Islet precursor cell (in vitro differentiated cells): ENCODE measurements around the gene COQ4.

Experiments used
- DNase-seq: peaks from one replicate; pipeline ENCODE4 v3.0.0-alpha.2; 2018

The COQ4 gene

DNA sequence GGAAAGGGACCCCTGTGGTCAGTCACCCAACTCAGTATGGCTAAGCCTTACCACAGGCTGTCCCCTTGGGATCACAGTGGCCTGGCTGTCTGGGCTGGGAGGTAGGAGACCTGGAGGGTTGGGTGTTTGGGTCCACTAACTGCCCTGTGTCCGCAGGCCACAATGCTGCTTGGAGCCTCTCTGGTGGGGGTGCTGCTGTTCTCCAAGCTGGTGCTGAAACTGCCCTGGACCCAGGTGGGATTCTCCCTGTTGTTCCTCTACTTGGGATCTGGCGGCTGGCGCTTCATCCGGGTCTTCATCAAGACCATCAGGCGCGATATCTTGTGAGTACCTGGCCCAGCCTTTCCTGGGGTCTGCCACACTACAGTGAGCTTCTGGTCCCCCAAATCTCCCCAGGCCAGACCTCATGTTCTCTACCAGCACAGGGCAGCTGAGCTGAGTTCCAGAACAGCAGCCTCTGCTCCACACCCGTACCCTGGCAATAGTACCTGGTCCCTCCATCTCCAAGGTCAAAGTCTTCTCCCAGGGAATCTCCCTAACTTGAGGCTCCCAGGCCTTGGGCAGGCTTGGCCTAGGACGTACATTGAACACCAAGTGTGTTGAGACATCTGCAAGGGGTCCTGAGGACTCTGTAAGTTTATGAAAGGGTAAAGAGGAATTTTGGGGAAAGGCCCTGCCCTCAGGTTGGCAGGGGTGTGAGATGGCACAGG is 20.5 kb downstream of the COQ4 start:
- no peak for DNase-seq

- no peak for DNase-seq
These were observed 21.2 kb downstream of the COQ4 start for GRCh38 chr9:128343855-128344254.

DNA sequence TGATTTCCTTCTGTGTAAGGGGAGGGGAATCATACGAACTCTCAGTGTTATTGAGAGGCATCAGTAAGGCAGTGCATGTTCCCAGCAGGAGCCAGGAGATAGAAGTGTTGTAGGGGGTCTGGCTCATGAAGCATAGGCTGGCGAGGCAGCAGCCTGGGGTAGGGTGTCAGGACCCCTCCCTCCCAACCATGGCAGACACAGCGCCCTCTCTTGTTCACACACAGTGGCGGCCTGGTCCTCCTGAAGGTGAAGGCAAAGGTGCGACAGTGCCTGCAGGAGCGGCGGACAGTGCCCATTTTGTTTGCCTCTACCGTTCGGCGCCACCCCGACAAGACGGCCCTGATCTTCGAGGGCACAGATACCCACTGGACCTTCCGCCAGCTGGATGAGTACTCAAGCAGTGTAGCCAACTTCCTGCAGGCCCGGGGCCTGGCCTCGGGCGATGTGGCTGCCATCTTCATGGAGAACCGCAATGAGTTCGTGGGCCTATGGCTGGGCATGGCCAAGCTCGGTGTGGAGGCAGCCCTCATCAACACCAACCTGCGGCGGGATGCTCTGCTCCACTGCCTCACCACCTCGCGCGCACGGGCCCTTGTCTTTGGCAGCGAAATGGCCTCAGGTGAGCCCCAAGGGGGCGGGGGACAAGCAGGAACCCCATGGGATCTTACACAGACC is 22.4 kb downstream of the COQ4 start:
- no peak for DNase-seq

DNA sequence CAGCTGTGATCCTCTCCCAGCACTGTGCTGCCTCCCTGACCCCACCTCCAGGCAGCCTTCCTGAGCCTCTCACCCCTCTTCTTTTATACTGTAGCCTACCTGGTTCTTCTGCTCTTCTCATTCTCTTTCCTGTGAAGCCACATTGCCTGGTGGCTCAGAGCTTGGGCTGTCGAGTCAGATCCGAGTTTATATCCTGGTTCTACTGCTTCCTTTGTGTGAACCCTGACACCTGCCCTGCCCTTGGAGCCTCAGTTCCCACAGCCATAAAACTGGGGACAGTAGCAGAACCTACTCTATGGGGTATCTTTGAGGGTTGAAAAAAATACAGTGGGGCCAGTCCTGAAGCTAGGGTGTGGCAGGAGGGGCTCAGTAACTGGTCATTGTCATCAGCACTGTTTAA is 26.5 kb downstream of the COQ4 start:
- no peak for DNase-seq

- DNase-seq: no peak
These were observed 27.1 kb downstream of the COQ4 start for GRCh38 chr9:128349772-128350171.

GRCh38 chr9:128355451-128355850 is 32.8 kb downstream of the COQ4 start:
- DNase-seq: no peak

DNA sequence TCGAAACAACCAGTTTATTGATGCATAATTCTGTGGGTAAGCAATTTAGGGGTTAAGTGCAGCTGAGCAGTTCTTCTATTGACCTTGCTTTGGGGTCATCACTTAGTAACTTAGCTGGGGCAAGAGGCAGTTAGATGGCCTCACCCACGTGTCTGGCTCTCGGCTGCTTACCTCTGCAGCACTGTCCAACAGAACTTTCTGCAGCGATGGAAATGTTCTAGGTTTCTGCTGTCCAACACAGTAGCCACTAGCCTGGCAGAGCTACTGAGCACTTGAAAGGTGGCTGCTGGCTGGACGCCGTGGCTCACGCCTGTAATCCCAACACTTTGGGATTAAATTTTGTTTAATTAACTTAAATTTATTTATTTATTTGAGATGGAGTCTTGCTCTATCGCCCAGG is 35.5 kb downstream of the COQ4 start:
- DNase-seq: no peak

DNA sequence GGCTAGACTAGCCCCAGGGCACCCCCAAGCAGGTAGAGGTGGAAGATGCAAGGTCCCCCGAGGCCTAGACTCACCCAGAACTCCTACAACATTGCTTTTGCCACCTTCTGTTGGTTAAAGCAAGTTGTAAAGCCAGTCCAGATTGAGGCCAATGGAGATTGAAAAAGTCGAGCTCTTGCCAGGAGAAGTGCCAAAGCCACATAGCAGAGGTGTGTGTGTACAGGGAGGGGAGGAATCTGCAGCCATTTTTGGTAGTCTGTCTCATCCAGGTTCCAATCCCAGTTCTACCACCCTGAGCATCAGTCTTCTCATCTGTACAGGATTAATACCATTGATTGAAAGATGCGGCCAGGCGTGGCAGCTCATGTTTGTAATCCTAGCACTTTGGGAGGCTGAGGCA is 36.2 kb downstream of the COQ4 start:
- no peak for DNase-seq

DNA sequence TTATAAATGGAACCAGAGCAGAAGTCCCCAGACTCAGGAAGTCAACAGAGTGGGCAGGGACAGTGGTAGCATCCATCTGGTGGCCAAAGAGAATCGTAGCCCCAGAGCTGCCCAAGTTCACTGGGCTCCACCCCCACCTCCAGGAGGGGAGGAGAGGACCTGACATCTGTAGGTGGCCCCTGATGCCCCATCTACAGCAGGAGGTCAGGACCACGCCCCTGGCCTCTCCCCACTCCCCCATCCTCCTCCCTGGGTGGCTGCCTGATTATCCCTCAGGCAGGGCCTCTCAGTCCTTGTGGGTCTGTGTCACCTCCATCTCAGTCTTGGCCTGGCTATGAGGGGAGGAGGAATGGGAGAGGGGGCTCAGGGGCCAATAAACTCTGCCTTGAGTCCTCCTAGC is 38.2 kb downstream of the COQ4 start:
- no peak for DNase-seq

DNA sequence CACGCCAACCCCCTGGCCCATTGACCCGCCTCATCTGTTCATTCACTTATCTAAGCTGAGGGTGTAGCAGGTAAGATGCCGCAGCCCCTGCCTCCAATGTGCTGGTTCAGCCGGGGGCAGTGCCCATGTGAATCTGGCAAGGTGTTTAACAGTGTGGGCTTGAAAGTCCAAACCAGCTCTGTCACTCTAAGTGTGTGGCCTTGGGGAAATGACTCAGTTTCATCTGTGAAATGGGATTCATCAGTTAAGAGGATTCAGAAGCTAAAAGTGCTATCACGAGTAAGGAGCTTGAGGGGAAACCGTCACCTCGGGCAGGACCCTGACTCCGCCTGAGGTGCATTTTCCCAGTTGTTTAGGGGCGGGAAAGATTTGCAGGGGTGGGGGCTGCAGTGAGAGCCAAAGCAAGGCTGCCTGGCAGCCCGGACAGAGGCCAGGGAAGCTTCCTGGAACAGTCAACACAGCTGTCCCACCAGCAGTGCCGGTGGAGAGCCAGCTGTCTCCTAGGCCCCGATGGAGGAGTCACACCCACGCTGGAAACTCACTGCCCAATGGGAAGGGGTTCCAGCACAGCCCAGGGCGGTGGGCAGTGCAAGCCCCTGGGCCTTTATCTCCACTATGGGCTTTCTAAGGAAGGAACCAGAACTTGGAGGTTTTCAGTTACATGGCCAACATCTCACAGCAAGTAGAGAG is 38.8 kb downstream of the COQ4 start:
- no peak for DNase-seq

DNA sequence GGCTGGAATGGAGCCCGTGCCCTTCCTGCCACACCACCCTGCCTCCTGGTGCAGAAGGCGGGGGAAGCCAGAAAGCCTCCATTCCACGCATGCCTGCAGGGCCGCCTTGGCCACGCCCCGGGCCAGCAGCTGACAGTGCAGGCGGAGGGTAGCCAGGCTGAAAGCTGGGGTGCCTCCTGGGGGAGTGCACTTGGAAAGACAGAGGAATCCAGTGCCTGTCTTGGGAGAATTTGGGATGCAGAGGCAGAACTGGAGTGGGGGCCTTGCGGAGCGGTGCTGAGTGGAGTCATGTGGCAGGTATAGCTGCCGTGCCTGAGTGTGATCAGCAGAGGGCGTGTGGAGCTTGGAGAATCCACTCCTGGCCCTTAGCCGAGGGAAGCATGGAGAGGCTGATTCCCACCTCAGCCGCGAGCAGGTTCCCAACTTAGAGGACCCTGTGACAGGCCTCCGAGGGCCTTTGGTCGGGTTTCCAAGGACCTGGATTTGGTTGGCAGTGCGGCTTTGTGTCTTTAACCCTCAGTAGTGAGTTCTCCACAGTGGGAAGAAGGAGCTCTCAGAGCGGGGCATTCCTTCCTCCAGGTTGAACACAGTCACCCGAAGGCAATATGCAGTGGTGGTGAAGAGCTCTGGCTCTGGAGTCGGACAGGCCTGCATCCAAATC is 39.5 kb downstream of the COQ4 start:
- peak; percentile 92 for DNase-seq

DNA sequence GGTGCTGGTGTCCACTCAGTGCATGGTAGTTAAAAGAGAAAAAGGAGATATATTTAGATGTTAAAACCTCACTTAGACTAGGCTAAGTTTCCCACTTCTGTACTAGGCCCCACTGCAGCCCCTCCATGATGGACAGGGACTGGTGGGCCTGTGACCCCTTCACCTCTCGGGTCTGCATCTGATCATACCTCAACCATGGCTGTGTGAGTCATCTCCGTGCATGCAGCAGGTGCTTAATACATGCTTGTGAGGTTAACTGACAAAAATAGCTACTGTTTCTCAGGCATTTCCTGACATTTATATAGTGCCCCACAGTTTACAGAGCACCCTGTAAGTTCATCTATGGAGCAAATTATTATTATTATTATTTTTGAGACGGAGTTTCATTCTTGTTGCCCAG is 40.1 kb downstream of the COQ4 start:
- no peak for DNase-seq

DNA sequence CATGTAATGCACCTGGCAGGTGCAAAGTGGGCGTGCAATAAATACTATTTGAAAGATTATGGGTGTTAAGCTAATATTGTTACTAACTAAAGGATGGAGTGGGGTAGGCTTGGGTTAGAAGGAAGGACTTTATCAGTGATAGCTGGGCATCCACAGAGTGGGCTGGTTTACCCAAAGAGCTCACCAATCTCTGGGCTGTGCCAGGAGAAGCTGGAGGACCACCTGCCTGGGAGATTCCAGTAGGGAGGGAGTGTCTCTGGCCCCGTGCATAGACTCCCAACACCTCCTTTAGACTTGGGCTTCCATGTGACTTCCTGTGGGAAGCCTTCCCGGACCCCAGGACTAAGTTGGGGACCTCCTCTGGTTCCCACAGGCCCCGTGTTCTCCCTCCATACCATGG is 42.9 kb downstream of the COQ4 start:
- DNase-seq: no peak

GRCh38 chr9:128369024-128369706 is 46.5 kb downstream of the COQ4 start:
- DNase-seq: no peak

GRCh38 chr9:128370367-128370751 is 47.7 kb downstream of the COQ4 start:
- no peak for DNase-seq

DNA sequence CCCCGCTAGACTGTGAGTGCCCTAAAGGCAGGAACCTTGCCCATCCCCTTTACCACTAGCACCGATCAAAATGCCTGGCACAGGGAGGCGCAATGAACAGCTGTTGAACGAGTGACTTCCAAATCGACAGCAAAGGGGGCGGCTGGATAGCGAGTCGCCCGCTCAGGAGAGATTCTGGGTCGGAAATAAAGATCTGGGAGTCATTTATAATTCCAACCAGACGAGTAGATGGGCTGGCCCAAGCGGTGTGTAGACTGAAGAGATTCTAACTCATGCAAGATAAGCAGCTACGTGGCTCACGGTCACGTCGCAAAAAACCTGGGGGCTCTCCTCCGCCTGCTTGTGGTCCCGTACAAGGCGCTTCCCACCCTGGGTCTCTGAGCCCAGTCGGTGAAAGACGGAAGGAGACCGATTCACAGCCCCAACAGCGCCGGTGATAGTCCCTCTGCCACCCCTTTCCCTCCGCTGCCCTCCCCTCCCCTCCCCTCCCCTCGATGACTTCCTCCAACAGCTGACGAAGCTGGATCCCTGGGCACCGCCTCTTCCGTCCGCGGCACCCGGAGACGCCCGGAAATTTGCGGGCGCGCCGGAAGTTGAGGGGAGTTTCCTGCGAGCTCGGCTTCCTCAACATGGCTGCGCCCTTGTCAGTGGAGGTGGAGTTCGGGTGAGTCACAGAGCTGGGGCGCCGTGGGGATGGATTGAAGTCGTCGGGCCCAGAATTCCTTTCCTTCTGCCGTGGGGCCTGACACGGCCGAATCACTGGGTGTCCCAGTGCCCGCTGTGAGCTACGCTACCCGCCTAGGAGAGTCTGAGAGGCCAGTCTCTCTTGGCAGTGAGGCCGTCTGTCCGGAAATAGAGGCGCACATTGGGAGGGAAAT is 48.4 kb downstream of the COQ4 start, which contains the start of gene URM1:
Gene URM1, plus strand, starts transcription at position 623 of the 878 bp plus-strand sequence. Its CDS starts 7 bp downstream, at position 630.
- peak; percentile 99 for DNase-seq

GRCh38 chr9:128371630-128372117 is 49.0 kb downstream of the COQ4 start:
- no peak for DNase-seq

- no peak for DNase-seq
These were observed 49.6 kb downstream of the COQ4 start for GRCh38 chr9:128372188-128372641.

DNA sequence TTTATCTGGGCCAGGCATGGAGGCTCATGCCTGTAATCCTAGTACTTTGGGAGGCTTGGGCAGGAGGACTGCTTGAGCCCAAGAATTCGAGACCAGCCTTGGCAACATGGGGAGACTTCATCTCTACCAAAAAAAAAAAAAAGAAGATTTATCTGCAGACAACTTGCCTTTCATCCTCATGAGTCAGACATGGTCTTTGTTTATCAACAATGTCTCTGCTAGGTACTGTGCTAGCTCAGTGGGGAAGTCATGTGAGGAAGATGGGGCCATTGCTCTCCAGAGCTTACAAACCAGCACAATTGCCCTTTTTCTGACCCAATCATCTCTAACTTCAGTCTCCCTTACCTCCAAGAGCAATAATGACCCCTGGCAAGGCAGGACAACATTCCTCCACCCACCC is 50.1 kb downstream of the COQ4 start:
- no peak for DNase-seq

DNA sequence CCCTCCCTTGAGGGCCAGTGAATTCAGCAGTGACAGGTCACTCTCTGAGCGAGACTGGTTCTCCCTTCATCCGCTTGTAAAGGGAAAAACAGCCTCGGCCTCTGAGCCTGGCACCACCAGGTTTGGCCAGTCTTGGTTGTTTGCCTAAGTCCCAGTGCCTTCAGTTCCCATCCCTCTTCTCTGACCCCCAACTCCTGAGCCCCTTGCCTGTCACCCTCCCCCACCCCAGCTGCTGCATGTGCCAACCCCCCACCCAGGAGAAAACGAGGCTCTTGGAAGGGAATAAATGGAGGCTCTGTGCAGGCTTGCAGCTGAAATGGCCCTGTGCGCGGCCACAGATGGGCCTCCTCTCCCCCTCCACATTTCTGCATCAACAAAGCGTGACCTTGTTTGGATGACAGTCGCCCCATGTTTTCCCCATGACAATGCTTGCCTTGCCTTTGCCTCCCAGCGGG is 51.6 kb downstream of the COQ4 start:
- no peak for DNase-seq

DNA sequence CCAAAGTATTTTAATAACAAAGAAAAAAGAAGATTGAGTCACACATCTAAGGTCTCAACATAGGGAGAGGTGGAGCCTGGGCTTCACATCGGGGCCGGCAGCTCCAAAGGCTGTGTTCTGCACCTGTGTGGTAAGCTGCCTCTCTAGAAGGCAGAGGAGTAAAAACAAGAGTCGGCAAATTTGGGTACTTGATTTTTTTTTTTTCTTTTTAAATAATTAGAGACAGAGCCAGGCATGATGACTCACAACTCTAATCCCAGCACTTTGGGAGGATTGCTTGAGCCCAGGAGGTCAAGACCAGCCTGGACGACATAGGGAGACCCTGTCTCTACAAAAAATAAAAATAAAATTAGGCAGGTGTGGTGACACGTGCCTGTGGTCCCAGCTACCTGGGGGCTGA is 53.2 kb downstream of the COQ4 start:
- DNase-seq: no peak

DNA sequence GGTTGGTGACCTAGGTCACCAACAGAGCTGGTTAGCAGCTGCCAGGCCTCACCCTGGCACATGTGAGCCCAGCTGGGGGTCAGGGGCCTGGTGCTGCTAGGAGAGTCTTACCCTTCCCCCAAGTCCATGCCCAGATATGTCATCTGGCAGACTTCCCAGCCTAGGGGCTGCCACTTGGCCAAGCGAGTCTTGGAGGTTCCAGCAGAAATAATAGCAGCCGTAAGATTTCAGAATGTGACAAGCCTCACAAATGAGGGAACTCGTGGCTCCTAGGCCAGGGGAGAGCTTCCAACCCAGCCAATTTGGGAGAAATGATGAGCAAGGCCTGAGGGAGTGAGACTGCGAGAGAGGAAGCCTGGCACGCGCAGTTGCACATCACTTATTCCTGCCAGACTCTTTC is 59.6 kb downstream of the COQ4 start:
- DNase-seq: no peak
